ENCODE results near the gene SWSAP1. TPM values are rescaled to one million over a fixed set of nuclear protein-coding genes. Genes with fewer than 3 reads are reported as not detected.
A peak's percentile ranks its signal among the peaks of the same experiment; 100 is the strongest.
"Not testable (repeated sequence)": the region's sequence is repeated elsewhere in the genome, so short reads cannot be mapped to it uniquely, and the experiment has no call there.

The SWSAP1 gene
- total and polyA plus RNA-seq, 5 experiments from 2014 or later: 4.3 to 5.8 (median 5.6) TPM

DNA sequence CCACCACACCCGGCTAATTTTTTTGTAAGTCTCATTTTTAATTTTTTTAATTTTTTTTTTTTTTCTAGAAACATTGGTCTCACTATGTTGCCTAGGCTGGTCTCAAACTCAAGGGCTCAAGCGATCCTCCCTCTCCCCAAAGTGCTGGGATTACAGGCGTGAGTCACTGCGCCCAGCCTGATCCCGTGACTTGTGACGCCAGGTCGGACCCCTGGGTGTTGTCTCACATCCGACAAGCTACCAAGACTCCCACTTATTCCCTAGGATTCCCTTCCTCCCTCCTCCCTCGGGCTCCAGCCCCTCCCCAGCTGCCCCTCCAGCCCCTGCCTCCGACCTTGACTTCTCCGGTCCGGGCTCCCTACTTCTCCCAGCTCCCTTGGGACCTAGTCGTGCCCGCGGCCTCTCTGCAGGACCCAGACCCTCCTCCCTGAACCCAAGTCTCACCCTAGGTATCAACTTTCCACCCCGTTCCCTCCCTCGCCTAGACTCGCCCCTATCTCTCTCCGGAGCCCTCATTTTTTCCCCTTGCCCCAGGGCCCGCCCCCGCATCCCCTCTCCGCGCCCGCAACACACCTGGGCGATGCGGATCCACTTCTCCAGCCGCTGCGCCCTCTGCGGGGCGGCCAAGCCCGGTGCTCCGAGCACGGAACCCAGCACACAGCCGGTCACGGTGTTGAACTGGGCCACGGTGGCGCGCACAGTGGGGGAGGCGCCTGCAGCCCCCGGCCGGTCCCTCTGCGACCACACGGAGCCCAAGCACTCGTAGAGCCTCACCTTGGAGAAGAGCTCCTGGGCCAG lies 31.6 kb downstream of the SWSAP1 start:
- Mint-ChIP-seq H3K27me3 (peaks cover 0 to 31% (median 12%) of the 10 kb centered on the region in 5 donors), H3K9me3 (no peaks in the 10 kb centered on the region), H3K27ac (no peak overlapping the region), H3K36me3 (no peaks in the 10 kb centered on the region), H3K4me1 (peaks cover 0 to 2% (median 0%) of the 10 kb centered on the region in 4 donors), H3K4me3 (no peak overlapping the region)
- DNase-seq (peak in 2 of 10 donors; percentile 26 to 27), ATAC-seq (peak; percentile 56 to 76)
- POLR2A ChIA-PET: interaction anchor here (0.7 kb wide), 1 partner anchor 114 kb away, joined by 3 read pairs; no protein-coding TSS in a partner anchor

- Mint-ChIP-seq H3K27me3 (peaks cover 0 to 33% (median 12%) of the 10 kb centered on the region in 5 donors), H3K27ac (peak overlapping the region in 1 of 10 donors; percentile 43)
- H3K4me1 Mint-ChIP-seq, H3K9me3 Mint-ChIP-seq, DNase-seq, H3K36me3 Mint-ChIP-seq, ATAC-seq, POLR2A ChIA-PET, H3K4me3 Mint-ChIP-seq: not testable (repeated sequence)
Observed at GRCh38 chr19:11406703-11407236, 32.3 kb downstream of the SWSAP1 start.

GRCh38 chr19:11408591-11408990 lies 34.1 kb downstream of the SWSAP1 start:
- Mint-ChIP-seq H3K4me3 (no peak overlapping the region), H3K27ac (no peak overlapping the region), H3K27me3 (peaks cover 0 to 33% (median 12%) of the 10 kb centered on the region in 5 donors), H3K36me3 (no peaks in the 10 kb centered on the region), H3K9me3 (no peaks in the 10 kb centered on the region), H3K4me1 (peaks cover 0 to 2% (median 0%) of the 10 kb centered on the region in 4 donors)
- DNase-seq (no peak), ATAC-seq (no peak)
- POLR2A ChIA-PET: no interaction called here

DNA sequence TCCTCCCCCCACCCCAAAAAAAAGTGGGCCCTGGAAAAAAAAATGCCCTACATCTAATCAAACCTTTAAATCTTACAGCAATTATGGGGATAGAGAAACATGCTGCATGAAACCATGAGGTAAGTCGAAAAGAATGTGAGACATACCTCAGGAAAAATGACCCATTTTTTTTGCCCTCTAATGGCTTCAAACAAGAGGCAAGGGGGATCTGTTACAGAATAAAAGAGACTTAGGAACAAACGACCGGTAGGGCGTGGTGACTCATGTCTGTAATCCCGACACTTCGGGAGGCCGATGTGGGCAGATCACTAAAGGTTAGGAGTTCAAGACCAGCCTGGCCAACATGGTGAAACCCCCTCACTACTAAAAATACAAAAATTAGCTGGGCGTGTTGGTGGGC lies 36.2 kb downstream of the SWSAP1 start:
- H3K4me3 Mint-ChIP-seq: no peak overlapping the region
- peaks cover 0 to 2% (median 0%) of the 10 kb centered on the region in 4 donors for H3K4me1 Mint-ChIP-seq
- ATAC-seq (no peak), DNase-seq (no peak)
- no peaks in the 10 kb centered on the region for H3K36me3 Mint-ChIP-seq
- H3K27ac Mint-ChIP-seq: no peak overlapping the region
- peaks cover 0 to 37% (median 12%) of the 10 kb centered on the region in 5 donors for H3K27me3 Mint-ChIP-seq
- H3K9me3 Mint-ChIP-seq: no peaks in the 10 kb centered on the region
- POLR2A ChIA-PET: no interaction called here

DNA sequence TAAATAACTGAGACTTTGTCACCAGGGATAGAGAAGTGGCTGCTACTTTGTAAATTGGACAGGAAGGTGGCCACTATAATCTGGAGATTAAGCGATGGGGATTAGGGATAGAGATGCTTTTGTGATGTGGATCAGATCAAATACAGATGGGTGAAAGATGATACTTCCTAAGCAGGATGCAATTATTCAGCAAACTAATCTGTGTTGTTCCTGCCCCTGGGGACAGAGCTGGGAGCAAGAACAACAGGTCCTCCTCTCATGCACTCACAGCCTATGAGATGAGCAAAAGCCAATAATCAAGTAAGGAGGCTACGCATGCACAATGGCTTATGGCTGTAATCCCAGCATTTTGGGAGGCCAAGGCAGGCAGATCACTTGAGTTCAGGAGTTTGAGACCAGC lies 40.1 kb downstream of the SWSAP1 start:
- no peak for ATAC-seq
- no peaks in the 10 kb centered on the region for H3K36me3 Mint-ChIP-seq
- no peak for DNase-seq
- POLR2A ChIA-PET: no interaction called here
- peaks cover 7 to 30% (median 13%) of the 10 kb centered on the region in 5 donors for H3K27me3 Mint-ChIP-seq
- no peaks in the 10 kb centered on the region for H3K9me3 Mint-ChIP-seq
- H3K4me3 Mint-ChIP-seq: no peak overlapping the region
- H3K27ac Mint-ChIP-seq: no peak overlapping the region
- H3K4me1 Mint-ChIP-seq: peaks cover 2 to 12% (median 8%) of the 10 kb centered on the region in 4 donors

DNA sequence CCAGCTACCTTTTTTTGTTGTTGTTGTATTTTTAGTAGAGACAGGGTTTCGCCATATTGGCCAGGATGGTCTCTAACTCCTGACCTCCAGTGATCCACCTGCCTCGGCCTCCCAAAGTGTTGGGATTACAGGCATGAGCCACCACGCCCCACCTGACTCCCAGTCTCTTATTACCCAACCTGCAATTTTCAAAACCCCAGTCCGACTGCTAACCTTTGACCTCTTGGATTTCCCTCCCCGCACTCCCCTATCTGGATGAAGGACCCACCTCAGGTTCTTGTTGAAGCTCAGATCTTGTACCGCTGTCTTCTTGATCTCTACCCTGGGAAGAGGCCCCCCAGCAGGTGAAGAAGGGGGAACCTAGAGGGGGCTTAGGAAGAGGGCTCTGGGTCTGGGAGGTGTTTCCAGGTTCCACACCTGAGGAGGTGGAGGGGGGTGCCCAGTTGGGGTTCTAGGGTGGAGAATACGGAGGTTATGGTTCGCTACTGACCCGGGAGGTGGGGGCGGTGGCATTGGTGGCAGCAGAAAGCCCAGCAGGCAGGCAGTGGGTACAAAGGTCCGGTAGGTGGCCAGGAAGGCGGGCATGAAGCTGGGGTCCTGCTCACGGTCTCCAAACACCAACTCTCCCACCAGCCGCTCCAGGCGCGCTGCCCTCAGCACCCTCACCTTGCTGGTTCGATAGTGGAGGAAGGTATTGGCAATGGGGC lies 42.0 kb downstream of the SWSAP1 start:
- H3K4me1 Mint-ChIP-seq: peaks cover 8 to 26% (median 22%) of the 10 kb centered on the region in 4 donors
- POLR2A ChIA-PET: interaction anchor here (0.7 to 1.3 kb wide), 2 partner anchors 41 to 1623 kb away, joined by 3 to 6 read pairs; no protein-coding TSS in a partner anchor
- ATAC-seq (no peak), DNase-seq (no peak)
- H3K36me3 Mint-ChIP-seq: no peaks in the 10 kb centered on the region
- no peak overlapping the region for H3K4me3 Mint-ChIP-seq
- no peak overlapping the region for H3K27ac Mint-ChIP-seq
- H3K27me3 Mint-ChIP-seq: peaks cover 10 to 38% (median 21%) of the 10 kb centered on the region in 5 donors
- H3K9me3 Mint-ChIP-seq: no peaks in the 10 kb centered on the region

DNA sequence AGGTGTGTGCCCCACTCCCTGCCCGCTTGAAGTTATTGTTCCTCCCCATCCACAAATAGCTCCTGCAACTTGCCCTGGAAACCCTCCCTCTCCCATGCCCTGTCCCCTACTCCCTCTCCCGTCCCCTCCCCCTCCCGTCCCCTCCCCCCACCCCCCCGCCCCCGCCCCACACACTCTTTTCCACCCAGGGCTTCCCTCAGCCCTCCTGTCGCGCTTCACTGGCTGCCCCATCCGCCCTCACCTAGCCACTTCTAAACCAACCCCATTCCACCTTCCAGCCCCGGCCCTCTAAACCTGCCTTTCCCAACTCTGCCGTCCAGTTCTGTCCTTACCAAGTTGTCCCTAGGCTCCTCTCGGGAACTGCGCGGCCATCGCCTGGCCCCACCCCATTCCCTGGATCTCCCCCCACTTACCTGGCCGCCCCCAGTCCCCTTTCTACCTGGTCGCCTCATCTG lies 43.7 kb downstream of the SWSAP1 start:
- POLR2A ChIA-PET: no interaction called here
- peak overlapping the region in 6 of 10 donors; percentile 16 to 57 (median 44) for H3K4me3 Mint-ChIP-seq
- DNase-seq (no peak), ATAC-seq (no peak)
- no peaks in the 10 kb centered on the region for H3K9me3 Mint-ChIP-seq
- H3K27me3 Mint-ChIP-seq: peaks cover 12 to 55% (median 31%) of the 10 kb centered on the region in 5 donors
- H3K4me1 Mint-ChIP-seq: peaks cover 12 to 42% (median 37%) of the 10 kb centered on the region in 4 donors
- no peak overlapping the region for H3K27ac Mint-ChIP-seq
- H3K36me3 Mint-ChIP-seq: no peaks in the 10 kb centered on the region

DNA sequence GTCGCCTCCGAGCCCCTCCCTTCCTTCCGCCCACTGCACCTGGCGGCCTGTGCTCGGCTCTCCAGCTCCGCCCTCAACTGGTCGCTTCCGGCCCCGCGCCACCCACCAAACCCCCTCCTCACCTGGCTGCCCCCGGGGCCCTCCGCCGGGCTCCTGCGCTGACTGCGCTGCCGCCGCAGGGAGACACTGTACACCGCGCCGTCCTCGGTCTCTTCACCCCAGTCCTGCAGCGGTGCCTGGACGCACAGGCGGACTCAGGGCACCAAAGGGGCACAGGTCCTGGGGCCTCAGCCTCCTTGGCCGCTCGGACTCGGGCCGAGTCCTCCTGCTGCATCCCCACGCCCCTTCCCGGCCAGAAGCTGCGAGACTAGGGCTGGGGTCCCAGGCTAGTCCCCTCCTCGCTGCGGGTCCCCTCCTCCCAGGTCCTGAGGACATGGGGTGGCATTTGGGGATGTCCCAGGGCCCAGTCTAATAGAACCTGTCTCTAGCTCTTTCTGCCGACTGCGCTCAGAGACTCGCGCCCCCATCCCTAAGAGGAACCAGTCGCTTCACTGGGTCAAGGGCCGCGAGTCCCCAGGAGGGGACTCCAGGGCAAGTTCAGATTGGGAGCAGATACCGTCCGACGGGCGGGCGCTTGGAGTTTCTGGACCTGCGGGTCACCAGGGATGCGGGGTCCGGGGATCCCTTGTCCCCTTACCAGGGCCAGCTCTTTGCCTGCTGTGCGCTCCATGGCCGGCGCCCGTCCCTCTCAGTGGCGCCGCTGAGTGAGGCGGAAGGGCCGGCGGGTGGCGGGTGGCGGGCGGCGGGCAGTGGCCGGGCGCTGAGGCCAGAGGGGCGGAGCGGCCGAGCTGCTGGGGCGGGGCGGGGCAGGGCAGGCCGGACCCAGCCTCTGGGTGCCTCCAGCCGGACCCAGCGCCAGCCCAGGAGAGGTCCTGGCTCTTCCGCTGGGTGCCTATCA lies 44.4 kb downstream of the SWSAP1 start, which contains the start of gene RGL3:
TSS of gene RGL3 (minus strand) at position 766 of the 958 bp plus-strand sequence. CDS start at position 730, 36 bp downstream.
- H3K27me3 Mint-ChIP-seq: peaks cover 18 to 62% (median 38%) of the 10 kb centered on the region in 5 donors
- DNase-seq (no peak), ATAC-seq (no peak)
- POLR2A ChIA-PET: no interaction called here
- peaks cover 17 to 50% (median 44%) of the 10 kb centered on the region in 4 donors for H3K4me1 Mint-ChIP-seq
- no peaks in the 10 kb centered on the region for H3K36me3 Mint-ChIP-seq
- no peak within 1 kb of the TSS for H3K27ac Mint-ChIP-seq
- peak within 1 kb of the TSS in 7 of 10 donors; percentile 16 to 80 (median 73) for H3K4me3 Mint-ChIP-seq
- no peaks in the 10 kb centered on the region for H3K9me3 Mint-ChIP-seq

- peak overlapping the region; percentile 56 to 88 (median 77) for H3K4me3 Mint-ChIP-seq
- H3K4me1 Mint-ChIP-seq: peaks cover 18 to 52% (median 46%) of the 10 kb centered on the region in 4 donors
- H3K27me3 Mint-ChIP-seq: peaks cover 19 to 66% (median 41%) of the 10 kb centered on the region in 5 donors
- POLR2A ChIA-PET: interaction anchor here (0.6 to 2.5 kb wide), 7 partner anchors 10 to 88 kb away, joined by 3 to 13 read pairs (median 4); partner anchors contain the start of genes ODAD3, PRKCSH and SWSAP1
- H3K36me3 Mint-ChIP-seq: no peaks in the 10 kb centered on the region
- DNase-seq (no peak), ATAC-seq (no peak)
- H3K9me3 Mint-ChIP-seq: no peaks in the 10 kb centered on the region
- no peak overlapping the region for H3K27ac Mint-ChIP-seq
Observed at GRCh38 chr19:11420429-11421370, 46.2 kb downstream of the SWSAP1 start.

DNA sequence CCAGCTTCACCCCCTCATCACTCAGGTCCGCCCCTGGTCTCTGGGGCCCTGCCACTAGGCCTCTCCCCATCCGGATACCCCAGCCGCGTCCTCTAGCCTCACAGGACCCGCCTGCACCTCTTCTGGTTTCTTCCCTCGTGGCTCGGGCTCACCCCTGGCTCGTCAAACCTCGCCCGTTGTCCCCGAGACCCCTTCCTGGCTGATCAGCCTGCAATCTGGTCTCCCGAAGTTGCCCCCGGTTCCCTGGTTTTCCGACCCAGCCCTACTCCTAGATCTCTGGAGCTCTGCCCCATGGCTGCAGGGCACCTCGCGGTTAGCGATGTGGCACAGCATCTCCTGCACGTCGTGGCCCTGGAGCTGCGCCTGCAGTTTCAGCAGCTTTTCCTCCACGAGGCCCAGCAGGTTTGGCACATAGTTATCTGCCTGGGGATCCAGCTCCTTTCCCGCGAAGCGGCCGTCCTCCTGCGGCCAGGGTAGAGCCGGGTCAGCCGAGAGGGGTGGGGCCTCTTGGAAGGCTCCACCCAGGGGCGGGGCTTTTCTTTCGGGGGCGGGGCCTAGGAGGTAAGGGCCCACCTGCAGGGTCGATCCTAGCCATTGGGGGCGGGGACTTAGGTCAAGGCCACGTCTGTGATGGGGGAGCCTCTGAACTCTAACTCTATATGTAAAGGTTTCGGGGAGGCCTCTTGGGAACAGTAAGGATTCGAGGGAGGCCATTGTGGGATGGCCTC lies 47.1 kb downstream of the SWSAP1 start:
- POLR2A ChIA-PET: interaction anchor here (1.4 to 2.5 kb wide), 5 partner anchors 9 to 47 kb away, joined by 4 to 13 read pairs (median 6); partner anchors contain the start of genes ODAD3, PRKCSH and SWSAP1
- Mint-ChIP-seq H3K27ac (peak overlapping the region in 2 of 10 donors; percentile 47 to 69), H3K36me3 (no peaks in the 10 kb centered on the region), H3K4me1 (peaks cover 18 to 52% (median 46%) of the 10 kb centered on the region in 4 donors), H3K27me3 (peaks cover 16 to 66% (median 38%) of the 10 kb centered on the region in 5 donors), H3K4me3 (peak overlapping the region; percentile 58 to 88 (median 80)), H3K9me3 (no peaks in the 10 kb centered on the region)
- ATAC-seq (peak; percentile 37 to 44), DNase-seq (peak in 8 of 10 donors; percentile 23 to 74 (median 38))

All from naive thymus-derived CD8-positive, alpha-beta T cell (primary cell).